KBM-7 (cell line): ENCODE data around the gene FAM219A.

Experiments used
- DNase-seq: peaks from one replicate; pipeline ENCODE4 v3.0.0-alpha.2; 2015
- in situ Hi-C: fragments of 300-500 bp; cut with MboI; formaldehyde crosslinking; loops from 2 replicates; pipeline ENCODE4 v1.14.3; 2020; ENCODE audit warnings: low sequenced_read_pairs, low pct_unique_long_range_greater_than_20kb, mixed read lengths

The FAM219A gene

GRCh38 chr9:34413231-34413852 lies 45.0 kb downstream of the FAM219A start:
- in situ Hi-C loops = loop anchor here (25.0 kb wide), 1 partner anchor 174 kb away; the partner anchor contains the start of gene CNTFR
- DNase-seq = peak; percentile 63

GRCh38 chr9:34412336-34412735 lies 46.0 kb downstream of the FAM219A start:
- in situ Hi-C loops = loop anchor here (25.0 kb wide), 1 partner anchor 175 kb away; the partner anchor contains the start of gene CNTFR
- DNase-seq = no peak

- in situ Hi-C loops = loop anchor here (25.0 kb wide), 1 partner anchor 178 kb away; the partner anchor contains the start of gene CNTFR
- no peak for DNase-seq
These were observed 49.2 kb downstream of the FAM219A start for GRCh38 chr9:34409154-34409553.

GRCh38 chr9:34408173-34408572 lies 50.2 kb downstream of the FAM219A start:
- in situ Hi-C loops = loop anchor here (25.0 kb wide), 1 partner anchor 179 kb away; the partner anchor contains the start of gene CNTFR
- no peak for DNase-seq

- no peak for DNase-seq
These were observed 52.2 kb downstream of the FAM219A start for GRCh38 chr9:34406219-34406618.

GRCh38 chr9:34405719-34406118 lies 52.7 kb downstream of the FAM219A start:
- in situ Hi-C loops = loop anchor here (25.0 kb wide), 1 partner anchor 182 kb away; the partner anchor contains the start of gene CNTFR

More at GRCh38 chr9:34406219-34406618, 52.2 kb downstream of the FAM219A start:
- in situ Hi-C loops = loop anchor here (25.0 kb wide), 1 partner anchor 181 kb away; the partner anchor contains the start of gene CNTFR

GRCh38 chr9:34403554-34404380 lies 54.6 kb downstream of the FAM219A start:
- in situ Hi-C loops = loop anchor here (25.0 kb wide), 1 partner anchor 184 kb away; the partner anchor contains the start of gene CNTFR
- peak; percentile 62 for DNase-seq

More at GRCh38 chr9:34405719-34406118, 52.7 kb downstream of the FAM219A start:
- no peak for DNase-seq

GRCh38 chr9:34400686-34401602 lies 57.4 kb downstream of the FAM219A start:
- DNase-seq = no peak
- in situ Hi-C loops = loop anchor here (25.0 kb wide), 1 partner anchor 186 kb away; the partner anchor contains the start of gene CNTFR

- in situ Hi-C loops = loop anchor here (25.0 kb wide), 1 partner anchor 187 kb away; the partner anchor contains the start of gene CNTFR
These were observed 58.1 kb downstream of the FAM219A start for GRCh38 chr9:34400275-34400674.

GRCh38 chr9:34399729-34400128 lies 58.6 kb downstream of the FAM219A start:
- in situ Hi-C loops = loop anchor here (25.0 kb wide), 1 partner anchor 188 kb away; the partner anchor contains the start of gene CNTFR
- no peak for DNase-seq

More at GRCh38 chr9:34400275-34400674, 58.1 kb downstream of the FAM219A start:
- DNase-seq = no peak

- no peak for DNase-seq
- in situ Hi-C loops = no loop called here
These were observed 59.5 kb downstream of the FAM219A start for GRCh38 chr9:34398875-34399274.

- DNase-seq = no peak
- in situ Hi-C loops = no loop called here
These were observed 61.8 kb downstream of the FAM219A start for GRCh38 chr9:34396276-34397214.

GRCh38 chr9:34392511-34392910 lies 65.9 kb downstream of the FAM219A start:
- no peak for DNase-seq
- in situ Hi-C loops = no loop called here

GRCh38 chr9:34387239-34387638 lies 71.1 kb downstream of the FAM219A start:
- in situ Hi-C loops = no loop called here
- no peak for DNase-seq

- in situ Hi-C loops = no loop called here
- DNase-seq = no peak
These were observed 71.7 kb downstream of the FAM219A start for GRCh38 chr9:34386656-34387055.

GRCh38 chr9:34385561-34386230 lies 72.7 kb downstream of the FAM219A start:
- in situ Hi-C loops = no loop called here
- DNase-seq = no peak
